ENCODE results near the gene MADCAM1. TPM values are rescaled to one million over a fixed set of nuclear protein-coding genes. Genes with fewer than 3 reads are reported as not detected.

The MADCAM1 gene
- total and polyA plus RNA-seq, 2 experiments from 2014 or later = 2.9 to 4.0 TPM

DNA sequence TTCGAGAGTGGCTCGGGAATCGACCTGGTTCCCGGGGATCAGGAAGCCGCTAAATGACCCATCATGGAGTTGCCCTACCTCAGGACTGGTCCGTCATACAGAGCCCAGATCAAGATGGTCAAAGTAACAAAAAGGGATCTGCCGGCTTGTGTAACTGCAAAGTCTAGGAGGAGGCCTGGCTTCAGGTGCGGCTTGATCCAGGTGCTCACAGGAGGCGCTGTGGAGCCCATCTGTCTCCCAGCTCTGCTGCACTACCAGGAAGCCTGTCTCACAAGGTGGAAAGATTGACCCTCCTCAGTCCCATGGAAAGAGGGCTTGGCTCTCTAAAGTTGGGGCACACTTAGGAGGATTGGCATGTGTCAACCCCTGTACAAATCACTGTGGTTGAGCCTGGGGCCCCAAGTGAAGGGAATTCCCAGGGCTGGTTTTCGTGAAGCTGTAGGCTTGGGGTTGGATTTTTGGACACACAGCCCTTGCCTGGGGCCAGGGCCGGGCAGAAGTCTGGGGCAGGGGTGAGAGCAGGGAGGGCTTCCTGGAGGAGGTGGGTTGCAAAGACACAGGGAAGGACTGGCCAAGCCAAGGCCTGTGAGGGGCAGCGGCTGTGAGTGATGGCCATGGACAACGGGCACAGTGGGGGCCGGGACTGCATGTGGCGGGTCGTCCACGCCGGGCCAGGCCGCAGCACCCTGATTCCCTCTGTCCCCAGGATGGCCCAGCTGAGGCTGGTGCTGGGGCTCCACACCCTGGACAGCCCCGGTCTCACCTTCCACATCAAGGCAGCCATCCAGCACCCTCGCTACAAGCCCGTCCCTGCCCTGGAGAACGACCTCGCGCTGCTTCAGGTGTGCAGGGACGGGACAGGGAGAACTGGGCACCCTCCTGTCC, 51.8 kb downstream of the MADCAM1 start:
- Histone ChIP-seq H4K20me1 (ENCODE audit: insufficient read depth, poor library complexity, severe bottlenecking) (no peaks in the 10 kb centered on the region), H3K4me3 (no peak overlapping the region), H2AFZ (no peak overlapping the region), H3K9me3 (ENCODE audit: low read depth) (no peaks in the 10 kb centered on the region), H3K9me2 (replicated peaks; ENCODE audit: insufficient read depth) (no peaks in the 10 kb centered on the region), H3K36me3 (replicated peaks; ENCODE audit: insufficient read depth, low read depth) (no peaks in the 10 kb centered on the region), H3K4me1 (ENCODE audit: insufficient read depth) (no peaks in the 10 kb centered on the region), H3K27me3 (no peaks in the 10 kb centered on the region), H3K79me2 (no peaks in the 10 kb centered on the region), H3K4me2 (no peak overlapping the region), H3K27ac (no peak overlapping the region)
- 90% methylated on average over 20 of the region's 26 CpGs for WGBS (ENCODE audit: low lambda C conversion rate, missing lambda C conversion rate)
- TF ChIP-seq EZH2phosphoT487 (IDR thresholded peaks at IDR 0.05; ENCODE audit: low read depth, severe bottlenecking, unreplicated experiment) = no peak
- TF ChIP-seq EZH2 (IDR thresholded peaks at IDR 0.05; ENCODE audit: borderline replicate concordance) = no peak
- TF ChIP-seq, protein P1, sequence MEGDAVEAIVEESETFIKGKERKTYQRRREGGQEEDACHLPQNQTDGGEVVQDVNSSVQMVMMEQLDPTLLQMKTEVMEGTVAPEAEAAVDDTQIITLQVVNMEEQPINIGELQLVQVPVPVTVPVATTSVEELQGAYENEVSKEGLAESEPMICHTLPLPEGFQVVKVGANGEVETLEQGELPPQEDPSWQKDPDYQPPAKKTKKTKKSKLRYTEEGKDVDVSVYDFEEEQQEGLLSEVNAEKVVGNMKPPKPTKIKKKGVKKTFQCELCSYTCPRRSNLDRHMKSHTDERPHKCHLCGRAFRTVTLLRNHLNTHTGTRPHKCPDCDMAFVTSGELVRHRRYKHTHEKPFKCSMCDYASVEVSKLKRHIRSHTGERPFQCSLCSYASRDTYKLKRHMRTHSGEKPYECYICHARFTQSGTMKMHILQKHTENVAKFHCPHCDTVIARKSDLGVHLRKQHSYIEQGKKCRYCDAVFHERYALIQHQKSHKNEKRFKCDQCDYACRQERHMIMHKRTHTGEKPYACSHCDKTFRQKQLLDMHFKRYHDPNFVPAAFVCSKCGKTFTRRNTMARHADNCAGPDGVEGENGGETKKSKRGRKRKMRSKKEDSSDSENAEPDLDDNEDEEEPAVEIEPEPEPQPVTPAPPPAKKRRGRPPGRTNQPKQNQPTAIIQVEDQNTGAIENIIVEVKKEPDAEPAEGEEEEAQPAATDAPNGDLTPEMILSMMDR (IDR thresholded peaks at IDR 0.05; ENCODE audit: poor library complexity) = no peak
- no peak for DNase-seq (ENCODE audit: low spot score)

DNA sequence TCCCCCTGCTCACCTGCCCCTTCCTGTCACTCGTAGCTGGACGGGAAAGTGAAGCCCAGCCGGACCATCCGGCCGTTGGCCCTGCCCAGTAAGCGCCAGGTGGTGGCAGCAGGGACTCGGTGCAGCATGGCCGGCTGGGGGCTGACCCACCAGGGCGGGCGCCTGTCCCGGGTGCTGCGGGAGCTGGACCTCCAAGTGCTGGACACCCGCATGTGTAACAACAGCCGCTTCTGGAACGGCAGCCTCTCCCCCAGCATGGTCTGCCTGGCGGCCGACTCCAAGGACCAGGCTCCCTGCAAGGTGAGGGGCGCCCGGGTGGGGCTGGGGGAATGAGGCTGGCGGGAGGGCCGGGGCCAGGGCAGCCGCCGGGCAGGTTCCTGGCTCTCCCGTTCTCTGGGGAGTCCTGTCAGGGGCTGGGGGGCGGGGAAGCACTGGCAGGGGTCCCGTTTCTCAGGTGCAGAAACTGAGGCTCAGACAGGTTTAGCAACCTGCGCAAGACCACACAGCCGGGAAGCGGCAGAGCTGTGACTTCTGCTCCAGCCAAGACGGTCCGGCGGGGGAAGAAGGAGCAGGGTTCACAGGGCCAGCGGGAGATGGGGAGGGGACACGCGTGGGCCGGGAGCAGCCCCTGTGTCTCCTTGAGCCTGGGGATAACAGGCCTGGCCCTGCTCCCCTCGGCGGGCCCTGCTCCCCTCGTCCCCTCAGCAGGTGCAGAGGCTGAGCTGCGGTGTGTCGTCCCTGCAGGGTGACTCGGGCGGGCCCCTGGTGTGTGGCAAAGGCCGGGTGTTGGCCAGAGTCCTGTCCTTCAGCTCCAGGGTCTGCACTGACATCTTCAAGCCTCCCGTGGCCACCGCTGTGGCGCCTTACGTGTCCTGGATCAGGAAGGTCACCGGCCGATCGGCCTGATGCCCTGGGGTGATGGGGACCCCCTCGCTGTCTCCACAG, 52.9 kb downstream of the MADCAM1 start:
- Histone ChIP-seq H3K4me1 (ENCODE audit: insufficient read depth) (no peaks in the 10 kb centered on the region), H3K27ac (no peak overlapping the region), H3K4me2 (no peak overlapping the region), H4K20me1 (ENCODE audit: insufficient read depth, poor library complexity, severe bottlenecking) (no peaks in the 10 kb centered on the region), H2AFZ (no peak overlapping the region), H3K36me3 (replicated peaks; ENCODE audit: insufficient read depth, low read depth) (no peaks in the 10 kb centered on the region), H3K79me2 (no peaks in the 10 kb centered on the region), H3K27me3 (no peaks in the 10 kb centered on the region), H3K4me3 (no peak overlapping the region), H3K9me2 (replicated peaks; ENCODE audit: insufficient read depth) (no peaks in the 10 kb centered on the region), H3K9me3 (ENCODE audit: low read depth) (no peaks in the 10 kb centered on the region)
- 84% methylated on average over 37 of the region's 52 CpGs for WGBS (ENCODE audit: low lambda C conversion rate, missing lambda C conversion rate)
- TF ChIP-seq, protein P1 (IDR thresholded peaks at IDR 0.05; ENCODE audit: poor library complexity) = no peak
- TF ChIP-seq EZH2phosphoT487 (IDR thresholded peaks at IDR 0.05; ENCODE audit: low read depth, severe bottlenecking, unreplicated experiment) (no peak), EZH2 (IDR thresholded peaks at IDR 0.05; ENCODE audit: borderline replicate concordance) (no peak)
- no peak for DNase-seq (ENCODE audit: low spot score)

DNA sequence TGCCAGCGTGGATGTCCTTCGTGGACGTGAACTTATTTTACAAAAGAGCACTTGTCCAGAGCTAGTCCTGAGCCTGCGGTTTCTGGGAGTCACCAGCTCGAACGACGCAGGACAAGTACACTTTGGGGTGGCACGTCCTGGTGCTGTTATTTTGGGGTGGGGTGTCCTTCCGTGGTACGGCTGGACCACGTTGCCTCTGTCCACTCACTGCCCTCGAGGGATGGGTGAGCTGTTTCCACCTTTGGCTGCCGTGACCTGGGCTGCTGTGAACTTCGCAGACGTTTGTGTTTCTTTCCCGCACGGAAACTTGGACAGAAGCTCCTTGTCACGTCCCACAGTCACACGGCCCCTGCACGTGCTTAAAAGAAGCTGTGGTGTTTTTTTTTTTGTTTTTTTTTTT, 58.5 kb downstream of the MADCAM1 start:
- TF ChIP-seq, protein P1 (IDR thresholded peaks at IDR 0.05; ENCODE audit: poor library complexity) = no peak
- TF ChIP-seq EZH2phosphoT487 (IDR thresholded peaks at IDR 0.05; ENCODE audit: low read depth, severe bottlenecking, unreplicated experiment) (no peak), EZH2 (IDR thresholded peaks at IDR 0.05; ENCODE audit: borderline replicate concordance) (no peak)
- Histone ChIP-seq H3K9me3 (ENCODE audit: low read depth) (no peaks in the 10 kb centered on the region), H3K4me3 (no peak overlapping the region), H3K4me1 (ENCODE audit: insufficient read depth) (peaks cover 12% of the 10 kb centered on the region), H3K27ac (no peak overlapping the region), H3K36me3 (replicated peaks; ENCODE audit: insufficient read depth, low read depth) (no peaks in the 10 kb centered on the region), H3K79me2 (no peaks in the 10 kb centered on the region), H4K20me1 (ENCODE audit: insufficient read depth, poor library complexity, severe bottlenecking) (no peaks in the 10 kb centered on the region), H3K27me3 (no peaks in the 10 kb centered on the region), H3K4me2 (no peak overlapping the region), H3K9me2 (replicated peaks; ENCODE audit: insufficient read depth) (no peaks in the 10 kb centered on the region), H2AFZ (no peak overlapping the region)
- DNase-seq (ENCODE audit: low spot score) = no peak
- WGBS (ENCODE audit: low lambda C conversion rate, missing lambda C conversion rate) = 89% methylated on average over 20 of the region's 20 CpGs

Small RNA genes within 50 kb of the gene (small RNA-seq; reads per million reads assigned to genes)
- gene RNA5SP462 = not detected

Other genes with a start within 250 kb of the MADCAM1 start
- gene PLPP2, start 205.1 kb upstream of the MADCAM1 start, total RNA-seq = 9.9 TPM in 2 replicates
- gene PLPP2, start 205.1 kb upstream of the MADCAM1 start, polyA plus RNA-seq = 17.7 and 20.2 TPM in 2 replicates
- 8.4 and 9.9 TPM in 2 replicates for gene MIER2, start 151.7 kb upstream of the MADCAM1 start, total RNA-seq
- gene MIER2, start 151.7 kb upstream of the MADCAM1 start, polyA plus RNA-seq = 46.6 and 47.3 TPM in 2 replicates
- gene C2CD4C, start 87.3 kb upstream of the MADCAM1 start, total RNA-seq = 1.9 and 3.4 TPM in 2 replicates
- 2.7 and 4.6 TPM in 2 replicates for gene C2CD4C, start 87.3 kb upstream of the MADCAM1 start, polyA plus RNA-seq
- 50.3 and 50.8 TPM in 2 replicates for gene SHC2, start 35.5 kb upstream of the MADCAM1 start, total RNA-seq
- 111 and 127 TPM in 2 replicates for gene SHC2, start 35.5 kb upstream of the MADCAM1 start, polyA plus RNA-seq
- 35.8 and 44.9 TPM in 2 replicates for gene TPGS1, start 11.0 kb downstream of the MADCAM1 start, total RNA-seq
- gene TPGS1, start 11.0 kb downstream of the MADCAM1 start, polyA plus RNA-seq = 61.0 and 69.0 TPM in 2 replicates
- 89.9 and 105 TPM in 2 replicates for gene CDC34, start 35.3 kb downstream of the MADCAM1 start, total RNA-seq
- 196 and 197 TPM in 2 replicates for gene CDC34, start 35.3 kb downstream of the MADCAM1 start, polyA plus RNA-seq
- gene GZMM, start 47.6 kb downstream of the MADCAM1 start, total RNA-seq = not detected in 2 replicates
- not detected in 2 replicates for gene GZMM, start 47.6 kb downstream of the MADCAM1 start, polyA plus RNA-seq
- 509 and 545 TPM in 2 replicates for gene BSG, start 76.1 kb downstream of the MADCAM1 start, total RNA-seq
- 1,282 and 1,292 TPM in 2 replicates for gene BSG, start 76.1 kb downstream of the MADCAM1 start, polyA plus RNA-seq
- 0.30 and 0.44 TPM in 2 replicates for gene HCN2, start 93.4 kb downstream of the MADCAM1 start, total RNA-seq
- 0.16 and 0.21 TPM in 2 replicates for gene HCN2, start 93.4 kb downstream of the MADCAM1 start, polyA plus RNA-seq
- 38.7 and 41.9 TPM in 2 replicates for gene POLRMT, start 137.1 kb downstream of the MADCAM1 start, total RNA-seq
- 59.5 and 60.7 TPM in 2 replicates for gene POLRMT, start 137.1 kb downstream of the MADCAM1 start, polyA plus RNA-seq
- 0.20 TPM in 1 of 2 replicates, not detected in the other for gene FGF22, start 143.4 kb downstream of the MADCAM1 start, total RNA-seq
- gene FGF22, start 143.4 kb downstream of the MADCAM1 start, polyA plus RNA-seq = 0.18 and 0.70 TPM in 2 replicates
- 42.7 and 43.9 TPM in 2 replicates for gene RNF126, start 166.7 kb downstream of the MADCAM1 start, total RNA-seq
- 84.7 and 89.6 TPM in 2 replicates for gene RNF126, start 166.7 kb downstream of the MADCAM1 start, polyA plus RNA-seq
- 106 and 131 TPM in 2 replicates for gene FSTL3, start 179.9 kb downstream of the MADCAM1 start, total RNA-seq
- 171 and 209 TPM in 2 replicates for gene FSTL3, start 179.9 kb downstream of the MADCAM1 start, polyA plus RNA-seq
- gene PRSS57, start 199.0 kb downstream of the MADCAM1 start, total RNA-seq = 0.16 and 2.4 TPM in 2 replicates
- gene PRSS57, start 199.0 kb downstream of the MADCAM1 start, polyA plus RNA-seq = 1.2 TPM in 1 of 2 replicates, not detected in the other
- gene PALM, start 212.4 kb downstream of the MADCAM1 start, total RNA-seq = 27.2 and 34.9 TPM in 2 replicates
- 22.1 and 23.0 TPM in 2 replicates for gene PALM, start 212.4 kb downstream of the MADCAM1 start, polyA plus RNA-seq

Measured in hepatocyte (in vitro differentiated cells).